ENCODE measurements around the gene PKNOX2. TPM values are rescaled to one million over a fixed set of nuclear protein-coding genes. Genes with fewer than 3 reads are reported as not detected.

The PKNOX2 gene
- total and polyA plus RNA-seq, 3 experiments from 2014 or later = not detected

DNA sequence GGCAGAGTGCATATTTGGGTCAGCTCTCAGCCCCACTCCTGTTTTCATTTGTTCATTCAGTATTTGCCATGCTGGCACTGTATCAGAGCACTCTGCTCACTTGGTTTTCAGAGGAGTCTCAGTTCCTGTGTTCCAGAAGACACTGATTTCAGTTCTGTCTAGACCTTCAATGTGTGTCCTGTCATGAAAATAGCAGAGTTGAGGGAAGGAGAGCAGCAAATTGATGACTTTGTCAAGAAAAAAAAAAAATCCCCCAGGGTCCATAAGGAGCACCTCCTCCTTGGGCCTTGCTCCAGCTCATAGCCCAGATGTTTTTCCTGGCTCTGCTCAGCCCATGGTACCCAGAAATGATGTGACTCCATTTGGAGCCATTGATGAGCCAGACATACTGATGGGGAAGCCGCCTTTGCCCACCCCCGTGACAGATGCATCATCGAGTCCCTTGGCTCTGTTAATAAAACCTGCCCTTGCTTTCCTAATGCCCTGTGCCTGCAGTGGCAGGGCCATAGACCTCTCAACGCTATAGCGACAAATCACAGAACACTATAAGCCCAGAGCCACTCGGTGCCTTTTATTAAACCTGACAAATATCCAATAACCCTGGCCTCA, 107.0 kb downstream of the PKNOX2 start:
- Histone ChIP-seq H3K36me3 (ENCODE audit: insufficient read depth, low read length) (no peaks in the 10 kb centered on the region), H3K27ac (ENCODE audit: low read depth, low read length) (no peak overlapping the region), H3K4me3 (ENCODE audit: low read length) (no peak overlapping the region), H3K4me1 (ENCODE audit: insufficient read depth, low read length) (no peaks in the 10 kb centered on the region), H3K27me3 (ENCODE audit: insufficient read depth, low read length, poor library complexity, severe bottlenecking) (no peaks in the 10 kb centered on the region), H3K9me3 (ENCODE audit: low read length) (no peaks in the 10 kb centered on the region)
- H3K4me1 Mint-ChIP-seq = no peaks in the 10 kb centered on the region
- H3K9me3 Mint-ChIP-seq = peaks cover 0 to 3% (median 0%) of the 10 kb centered on the region in 5 donors
- no peak overlapping the region for H3K4me3 Mint-ChIP-seq
- ChIA-PET POLR2A (no interaction called here), CTCF (no interaction called here)
- H3K36me3 Mint-ChIP-seq = no peaks in the 10 kb centered on the region
- H3K27ac Mint-ChIP-seq = no peak overlapping the region
- DNase-seq = no peak
- H3K27me3 Mint-ChIP-seq = peaks cover 14 to 36% of the 10 kb centered on the region in 2 donors

- Mint-ChIP-seq H3K9me3 (no peaks in the 10 kb centered on the region), H3K4me1 (no peaks in the 10 kb centered on the region), H3K27ac (no peak overlapping the region), H3K4me3 (no peak overlapping the region), H3K36me3 (no peaks in the 10 kb centered on the region), H3K27me3 (peaks cover 9 to 33% of the 10 kb centered on the region in 2 donors)
- Histone ChIP-seq H3K27ac (ENCODE audit: low read depth, low read length) (no peak overlapping the region), H3K27me3 (ENCODE audit: insufficient read depth, low read length, poor library complexity, severe bottlenecking) (no peaks in the 10 kb centered on the region), H3K4me3 (ENCODE audit: low read length) (no peak overlapping the region), H3K9me3 (ENCODE audit: low read length) (no peaks in the 10 kb centered on the region), H3K36me3 (ENCODE audit: insufficient read depth, low read length) (no peaks in the 10 kb centered on the region), H3K4me1 (ENCODE audit: insufficient read depth, low read length) (no peaks in the 10 kb centered on the region)
- DNase-seq = no peak
- CTCF ChIA-PET = no interaction called here
- POLR2A ChIA-PET = no interaction called here
These were observed 107.5 kb downstream of the PKNOX2 start for GRCh38 chr11:125272092-125272491.

- H3K27ac Mint-ChIP-seq = no peak overlapping the region
- no peaks in the 10 kb centered on the region for H3K9me3 Mint-ChIP-seq
- ChIA-PET CTCF (no interaction called here), POLR2A (no interaction called here)
- H3K4me1 Mint-ChIP-seq = no peaks in the 10 kb centered on the region
- Histone ChIP-seq H3K27me3 (ENCODE audit: insufficient read depth, low read length, poor library complexity, severe bottlenecking) (no peaks in the 10 kb centered on the region), H3K4me1 (ENCODE audit: insufficient read depth, low read length) (no peaks in the 10 kb centered on the region), H3K9me3 (ENCODE audit: low read length) (no peaks in the 10 kb centered on the region), H3K27ac (ENCODE audit: low read depth, low read length) (no peak overlapping the region), H3K4me3 (ENCODE audit: low read length) (no peak overlapping the region), H3K36me3 (ENCODE audit: insufficient read depth, low read length) (no peaks in the 10 kb centered on the region)
- no peak for DNase-seq
- H3K36me3 Mint-ChIP-seq = no peaks in the 10 kb centered on the region
- H3K4me3 Mint-ChIP-seq = no peak overlapping the region
- H3K27me3 Mint-ChIP-seq = peaks cover 8 to 29% of the 10 kb centered on the region in 2 donors
These were observed 108.3 kb downstream of the PKNOX2 start for GRCh38 chr11:125272821-125273220.

GRCh38 chr11:125273519-125274000, 109.0 kb downstream of the PKNOX2 start:
- Histone ChIP-seq H3K27me3 (ENCODE audit: insufficient read depth, low read length, poor library complexity, severe bottlenecking) (no peaks in the 10 kb centered on the region), H3K27ac (ENCODE audit: low read depth, low read length) (no peak overlapping the region), H3K4me3 (ENCODE audit: low read length) (no peak overlapping the region), H3K9me3 (ENCODE audit: low read length) (no peaks in the 10 kb centered on the region), H3K4me1 (ENCODE audit: insufficient read depth, low read length) (no peaks in the 10 kb centered on the region), H3K36me3 (ENCODE audit: insufficient read depth, low read length) (no peaks in the 10 kb centered on the region)
- Mint-ChIP-seq H3K4me1 (no peaks in the 10 kb centered on the region), H3K4me3 (no peak overlapping the region), H3K36me3 (no peaks in the 10 kb centered on the region), H3K27me3 (peaks cover 5 to 25% of the 10 kb centered on the region in 2 donors), H3K27ac (no peak overlapping the region), H3K9me3 (no peaks in the 10 kb centered on the region)
- DNase-seq = no peak
- CTCF ChIA-PET = no interaction called here
- POLR2A ChIA-PET = no interaction called here

GRCh38 chr11:125274309-125274708, 109.8 kb downstream of the PKNOX2 start:
- Mint-ChIP-seq H3K4me3 (no peak overlapping the region), H3K27ac (no peak overlapping the region), H3K27me3 (peaks cover 4 to 25% of the 10 kb centered on the region in 2 donors), H3K36me3 (no peaks in the 10 kb centered on the region), H3K9me3 (no peaks in the 10 kb centered on the region), H3K4me1 (no peaks in the 10 kb centered on the region)
- Histone ChIP-seq H3K4me3 (ENCODE audit: low read length) (no peak overlapping the region), H3K9me3 (ENCODE audit: low read length) (no peaks in the 10 kb centered on the region), H3K36me3 (ENCODE audit: insufficient read depth, low read length) (no peaks in the 10 kb centered on the region), H3K27me3 (ENCODE audit: insufficient read depth, low read length, poor library complexity, severe bottlenecking) (no peaks in the 10 kb centered on the region), H3K27ac (ENCODE audit: low read depth, low read length) (no peak overlapping the region), H3K4me1 (ENCODE audit: insufficient read depth, low read length) (no peaks in the 10 kb centered on the region)
- CTCF ChIA-PET = no interaction called here
- DNase-seq = no peak
- POLR2A ChIA-PET = no interaction called here

DNA sequence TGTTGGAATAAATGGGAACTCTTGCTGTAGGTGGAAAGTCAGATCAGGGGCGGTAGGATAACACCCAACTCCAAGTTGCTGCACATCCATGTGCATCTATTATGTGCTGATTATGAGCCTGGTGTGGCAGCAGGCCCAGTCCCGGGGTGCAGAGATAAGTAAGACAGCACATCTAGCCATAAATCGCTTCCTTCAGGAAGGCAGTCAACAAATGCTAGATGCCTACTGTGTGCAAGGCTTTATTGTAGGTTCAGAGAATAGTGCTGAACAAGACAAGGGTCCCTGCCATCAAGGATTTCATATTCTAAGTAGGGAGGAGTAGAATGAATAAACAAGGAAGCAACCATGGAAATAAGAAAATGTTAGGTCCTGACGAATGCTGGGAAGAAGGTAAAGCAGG, 110.2 kb downstream of the PKNOX2 start:
- Histone ChIP-seq H3K4me1 (ENCODE audit: insufficient read depth, low read length) (no peaks in the 10 kb centered on the region), H3K27me3 (ENCODE audit: insufficient read depth, low read length, poor library complexity, severe bottlenecking) (no peaks in the 10 kb centered on the region), H3K27ac (ENCODE audit: low read depth, low read length) (no peak overlapping the region), H3K36me3 (ENCODE audit: insufficient read depth, low read length) (no peaks in the 10 kb centered on the region), H3K9me3 (ENCODE audit: low read length) (no peaks in the 10 kb centered on the region), H3K4me3 (ENCODE audit: low read length) (no peak overlapping the region)
- Mint-ChIP-seq H3K9me3 (no peaks in the 10 kb centered on the region), H3K27me3 (peaks cover 1 to 21% of the 10 kb centered on the region in 2 donors), H3K27ac (no peak overlapping the region), H3K36me3 (no peaks in the 10 kb centered on the region), H3K4me1 (no peaks in the 10 kb centered on the region), H3K4me3 (no peak overlapping the region)
- ChIA-PET CTCF (no interaction called here), POLR2A (no interaction called here)
- no peak for DNase-seq

- H3K27ac Mint-ChIP-seq = no peak overlapping the region
- no peaks in the 10 kb centered on the region for H3K4me1 ChIP-seq (ENCODE audit: insufficient read depth, low read length)
- DNase-seq = no peak
- no peaks in the 10 kb centered on the region for H3K36me3 Mint-ChIP-seq
- no peaks in the 10 kb centered on the region for H3K36me3 ChIP-seq (ENCODE audit: insufficient read depth, low read length)
- no peak overlapping the region for H3K27ac ChIP-seq (ENCODE audit: low read depth, low read length)
- no peak overlapping the region for H3K4me3 ChIP-seq (ENCODE audit: low read length)
- H3K4me3 Mint-ChIP-seq = no peak overlapping the region
- POLR2A ChIA-PET = no interaction called here
- H3K9me3 ChIP-seq (ENCODE audit: low read length) = no peaks in the 10 kb centered on the region
- CTCF ChIA-PET = no interaction called here
- H3K27me3 Mint-ChIP-seq = peaks cover 1 to 21% of the 10 kb centered on the region in 2 donors
- no peaks in the 10 kb centered on the region for H3K27me3 ChIP-seq (ENCODE audit: insufficient read depth, low read length, poor library complexity, severe bottlenecking)
- H3K9me3 Mint-ChIP-seq = no peaks in the 10 kb centered on the region
- no peaks in the 10 kb centered on the region for H3K4me1 Mint-ChIP-seq
These were observed 111.5 kb downstream of the PKNOX2 start for GRCh38 chr11:125275905-125276618.

DNA sequence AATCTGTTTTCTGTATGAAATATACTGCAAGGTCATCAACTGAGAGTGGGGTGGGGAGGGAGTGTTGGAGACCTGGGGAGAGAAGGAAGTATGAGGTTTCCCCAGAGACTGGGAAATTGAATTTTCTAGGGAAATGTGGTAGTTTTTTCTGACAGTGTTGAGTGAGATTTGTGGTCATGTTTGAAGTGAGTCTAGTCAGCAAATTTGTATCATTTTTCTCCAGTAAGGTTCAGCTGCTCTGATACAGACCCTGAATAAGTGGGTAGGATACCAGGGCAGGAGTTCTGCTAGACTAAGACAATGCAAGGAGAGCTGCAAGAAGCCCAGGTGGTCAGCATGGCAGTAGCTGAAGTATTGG, 112.0 kb downstream of the PKNOX2 start:
- Histone ChIP-seq H3K4me3 (ENCODE audit: low read length) (no peak overlapping the region), H3K36me3 (ENCODE audit: insufficient read depth, low read length) (no peaks in the 10 kb centered on the region), H3K27ac (ENCODE audit: low read depth, low read length) (no peak overlapping the region), H3K4me1 (ENCODE audit: insufficient read depth, low read length) (no peaks in the 10 kb centered on the region), H3K9me3 (ENCODE audit: low read length) (no peaks in the 10 kb centered on the region), H3K27me3 (ENCODE audit: insufficient read depth, low read length, poor library complexity, severe bottlenecking) (no peaks in the 10 kb centered on the region)
- ChIA-PET POLR2A (no interaction called here), CTCF (no interaction called here)
- H3K27ac Mint-ChIP-seq = no peak overlapping the region
- H3K27me3 Mint-ChIP-seq = peaks cover 1 to 21% of the 10 kb centered on the region in 2 donors
- H3K4me1 Mint-ChIP-seq = no peaks in the 10 kb centered on the region
- no peaks in the 10 kb centered on the region for H3K36me3 Mint-ChIP-seq
- no peaks in the 10 kb centered on the region for H3K9me3 Mint-ChIP-seq
- no peak for DNase-seq
- H3K4me3 Mint-ChIP-seq = no peak overlapping the region
